HAP-1 (cell line): ENCODE results near the gene ZC3H10.
A peak's percentile ranks its signal among the peaks of the same experiment; 100 is the strongest.
"Not testable (repeated sequence)": the region's sequence is repeated elsewhere in the genome, so short reads cannot be mapped to it uniquely, and the experiment has no call there.

ENCODE experiments used
- DNase-seq, 2 experiments: peaks; one replicate each; pipeline ENCODE4 v3.0.0-alpha.2; 2016 to 2020; ENCODE audit warnings: low spot score in 2 of 2
- H3K27me3 ChIP-seq: fragments of 250-450 bp; sonication (Bioruptor Pico); 2 replicates; pipeline ENCODE4 v1.5.1; 2020; ENCODE audit warnings: low read depth, mild to moderate bottlenecking, moderate library complexity
- H3K36me3 ChIP-seq: fragments of 250-450 bp; sonication (Bioruptor Pico); replicated peaks from 2 replicates; pipeline ENCODE4 v1.5.1; 2020; ENCODE audit warnings: mild to moderate bottlenecking
- H3K4me1 ChIP-seq: fragments of 250-450 bp; sonication (Bioruptor Pico); 2 replicates; pipeline ENCODE4 v1.5.1; 2020; ENCODE audit warnings: mild to moderate bottlenecking
- H3K4me3 ChIP-seq: fragments of 250-450 bp; sonication (Bioruptor Pico); 2 replicates; pipeline ENCODE4 v1.5.1; 2020; ENCODE audit warnings: mild to moderate bottlenecking, moderate library complexity
- H3K9me3 ChIP-seq: fragments of 250-450 bp; sonication (Bioruptor Pico); 2 replicates; pipeline ENCODE4 v1.5.1; 2020; ENCODE audit warnings: mild to moderate bottlenecking, moderate library complexity
- in situ Hi-C: fragments of 300-500 bp; cut with MboI; formaldehyde crosslinking; loops from 3 replicates; pipeline ENCODE4 v1.14.3; 2020; ENCODE audit warnings: low sequenced_read_pairs, inconsistent platforms, mixed read lengths

The ZC3H10 gene

GRCh38 chr12:56143870-56144269 lies 25.8 kb downstream of the ZC3H10 start:
- H3K4me1 ChIP-seq = 0 out of 2 replicates have a peak, but pooled peaks cover 2% of the 10 kb centered on the region
- H3K27me3 ChIP-seq = no peaks in the 10 kb centered on the region
- no peaks in the 10 kb centered on the region for H3K9me3 ChIP-seq
- in situ Hi-C loops = no loop called here
- H3K4me3 ChIP-seq = no peak overlapping the region
- peaks cover 54% of the 10 kb centered on the region for H3K36me3 ChIP-seq
- no peak for DNase-seq

DNA sequence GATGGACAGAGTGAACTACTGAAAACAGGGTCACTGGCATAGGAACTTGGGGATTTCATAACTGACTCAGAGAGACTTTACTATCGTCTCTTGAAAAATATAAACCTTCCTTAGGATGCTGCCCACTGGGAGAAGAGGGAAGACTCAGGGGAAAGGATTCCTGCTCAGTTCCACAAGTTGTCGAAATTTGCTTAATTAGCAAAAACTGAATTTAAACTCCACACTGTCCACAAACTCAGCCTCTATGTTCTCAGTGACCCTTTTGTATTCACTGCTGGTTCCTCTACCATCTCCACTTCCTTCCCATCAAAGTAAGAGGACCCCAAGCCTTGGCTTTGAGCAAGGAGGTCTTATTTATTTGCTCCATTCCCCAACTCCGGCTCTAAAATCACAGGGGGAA lies 27.2 kb downstream of the ZC3H10 start:
- H3K4me3 ChIP-seq = no peak overlapping the region

GRCh38 chr12:56146492-56147460 lies 28.7 kb downstream of the ZC3H10 start:
- H3K27me3 ChIP-seq = no peaks in the 10 kb centered on the region
- in situ Hi-C loops = no loop called here
- H3K9me3 ChIP-seq = no peaks in the 10 kb centered on the region
- H3K4me1 ChIP-seq = peaks cover 2% of the 10 kb centered on the region; the same call in 1 of the 2 replicates
- peaks cover 35% of the 10 kb centered on the region for H3K36me3 ChIP-seq
- no peak overlapping the region for H3K4me3 ChIP-seq
- DNase-seq = no peak

More for the DNA sequence above, 27.2 kb downstream of the ZC3H10 start:
- Histone ChIP-seq H3K36me3 (peaks cover 48% of the 10 kb centered on the region), H3K9me3 (no peaks in the 10 kb centered on the region), H3K27me3 (no peaks in the 10 kb centered on the region), H3K4me1 (0 out of 2 replicates have a peak, but pooled peaks cover 2% of the 10 kb centered on the region)
- in situ Hi-C loops = no loop called here
- no peak for DNase-seq

- Histone ChIP-seq H3K4me3 (no peak overlapping the region), H3K27me3 (no peaks in the 10 kb centered on the region), H3K9me3 (no peaks in the 10 kb centered on the region), H3K36me3 (peaks cover 3% of the 10 kb centered on the region), H3K4me1 (peaks cover 5% of the 10 kb centered on the region)
- DNase-seq = no peak
- in situ Hi-C loops = no loop called here
Measured at GRCh38 chr12:56150563-56150962, 32.5 kb downstream of the ZC3H10 start.

DNA sequence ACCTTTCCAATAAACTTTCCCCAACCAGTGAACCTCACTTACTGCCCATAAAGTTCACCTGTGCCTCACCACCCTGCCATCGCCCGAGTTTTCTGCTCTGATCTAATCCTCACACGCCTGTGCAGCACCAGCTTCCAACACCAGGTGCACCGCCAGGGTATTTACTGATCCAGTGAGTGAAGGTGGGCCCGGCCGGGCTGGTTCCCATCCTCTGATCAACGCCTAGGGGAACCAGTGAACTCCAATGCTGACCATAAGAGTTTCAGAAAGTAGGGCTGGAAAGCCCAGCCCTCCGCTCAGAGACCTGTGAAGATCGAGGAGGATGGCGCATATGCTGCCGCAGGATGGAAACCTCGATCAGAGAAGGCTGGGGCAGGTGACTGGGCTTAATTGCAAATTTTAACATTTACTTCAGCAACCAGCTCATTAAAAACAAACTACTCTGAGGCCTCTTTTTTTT lies 33.6 kb downstream of the ZC3H10 start:
- in situ Hi-C loops = no loop called here
- H3K36me3 ChIP-seq = peaks cover 3% of the 10 kb centered on the region
- H3K27me3 ChIP-seq = no peaks in the 10 kb centered on the region
- peak overlapping the region; percentile 50 for H3K4me3 ChIP-seq
- H3K9me3 ChIP-seq = no peaks in the 10 kb centered on the region
- peak; percentile 45 to 67 for DNase-seq
- H3K4me1 ChIP-seq = peaks cover 3% of the 10 kb centered on the region

GRCh38 chr12:56152132-56152755 lies 34.2 kb downstream of the ZC3H10 start, which contains the start of gene MYL6B:
MYL6B (plus strand) TSS chr12:56152587; CDS start chr12:56153919, 1,332 bp downstream.
- in situ Hi-C loops = no loop called here
- peaks cover 3% of the 10 kb centered on the region for H3K36me3 ChIP-seq
- H3K4me3 ChIP-seq = peak within 1 kb of the TSS; percentile 50
- no peaks in the 10 kb centered on the region for H3K27me3 ChIP-seq
- H3K4me1 ChIP-seq = peaks cover 7% of the 10 kb centered on the region
- DNase-seq = peak; percentile 91 to 94
- no peaks in the 10 kb centered on the region for H3K9me3 ChIP-seq

- Histone ChIP-seq H3K4me1 (peaks cover 11% of the 10 kb centered on the region), H3K36me3 (peaks cover 3% of the 10 kb centered on the region), H3K9me3 (no peaks in the 10 kb centered on the region), H3K27me3 (no peaks in the 10 kb centered on the region), H3K4me3 (peak overlapping the region; percentile 50)
- no peak for DNase-seq
- in situ Hi-C loops = no loop called here
Measured at GRCh38 chr12:56152756-56153677, 35.0 kb downstream of the ZC3H10 start.

DNA sequence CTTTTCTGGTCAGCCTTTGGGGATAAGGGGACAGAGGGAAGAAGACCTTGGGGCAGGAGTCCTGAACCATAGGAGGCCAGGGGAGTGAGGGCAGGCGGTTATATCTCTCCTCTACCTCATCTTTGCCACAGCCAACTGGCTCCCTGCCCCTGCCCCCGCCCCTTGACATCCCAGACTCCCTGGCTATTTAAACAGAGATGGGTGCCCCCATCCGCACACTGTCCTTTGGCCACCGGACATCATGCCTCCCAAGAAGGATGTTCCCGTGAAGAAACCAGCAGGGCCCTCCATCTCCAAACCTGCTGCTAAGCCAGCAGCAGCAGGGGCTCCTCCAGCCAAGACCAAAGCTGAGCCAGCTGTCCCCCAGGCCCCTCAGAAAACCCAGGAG lies 35.6 kb downstream of the ZC3H10 start:
- Histone ChIP-seq H3K27me3 (no peaks in the 10 kb centered on the region), H3K4me3 (no peak overlapping the region), H3K9me3 (no peaks in the 10 kb centered on the region), H3K36me3 (peaks cover 3% of the 10 kb centered on the region), H3K4me1 (peaks cover 11% of the 10 kb centered on the region)
- DNase-seq = no peak
- in situ Hi-C loops = no loop called here

DNA sequence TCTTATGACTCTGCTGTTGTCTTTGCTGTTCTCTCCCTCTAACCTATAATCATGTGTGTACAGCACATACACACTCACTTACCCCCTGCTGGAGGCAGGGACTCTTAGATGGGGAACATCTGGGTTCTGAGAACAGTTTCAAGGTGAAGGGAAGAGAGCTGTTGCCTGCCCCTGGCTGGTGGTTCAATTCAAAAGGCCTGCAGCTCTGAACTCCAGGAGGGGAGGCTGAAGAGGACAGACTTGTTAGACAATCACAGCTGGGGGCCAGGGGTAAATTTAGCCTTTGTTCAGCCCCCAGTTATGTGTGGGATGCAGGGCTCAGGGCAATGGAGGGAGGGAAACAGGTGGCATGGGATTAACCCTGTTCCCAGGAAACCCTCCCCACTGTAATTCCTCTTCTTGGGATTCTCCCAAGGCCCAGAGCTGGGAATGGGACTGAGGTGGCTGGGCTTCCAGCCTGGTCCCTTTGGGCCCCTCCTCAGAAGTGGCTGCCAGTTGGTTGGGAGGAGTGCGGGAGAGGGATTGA lies 36.2 kb downstream of the ZC3H10 start:
- H3K4me3 ChIP-seq = no peak overlapping the region
- H3K36me3 ChIP-seq = peaks cover 5% of the 10 kb centered on the region
- no peaks in the 10 kb centered on the region for H3K9me3 ChIP-seq
- peaks cover 11% of the 10 kb centered on the region for H3K4me1 ChIP-seq
- DNase-seq = no peak
- in situ Hi-C loops = no loop called here
- H3K27me3 ChIP-seq = no peaks in the 10 kb centered on the region

DNA sequence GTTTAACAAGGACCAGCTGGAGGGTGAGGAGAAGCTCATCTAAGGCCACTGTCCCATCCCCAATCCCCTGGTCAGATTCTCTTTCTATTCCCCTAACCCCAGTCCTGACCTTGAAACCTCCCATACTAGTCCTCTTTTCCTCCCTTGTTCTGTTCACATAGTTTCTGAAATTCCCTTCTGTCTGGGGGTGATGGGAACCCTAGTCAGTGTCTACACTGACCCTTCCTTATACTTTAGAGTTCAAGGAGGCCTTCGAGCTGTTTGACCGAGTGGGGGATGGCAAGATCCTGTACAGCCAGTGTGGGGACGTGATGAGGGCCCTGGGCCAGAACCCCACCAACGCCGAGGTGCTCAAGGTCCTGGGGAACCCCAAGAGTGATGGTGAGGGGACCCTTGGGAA lies 36.8 kb downstream of the ZC3H10 start:
- Histone ChIP-seq H3K36me3 (peaks cover 7% of the 10 kb centered on the region), H3K4me3 (no peak overlapping the region), H3K27me3 (no peaks in the 10 kb centered on the region), H3K4me1 (peaks cover 17% of the 10 kb centered on the region), H3K9me3 (no peaks in the 10 kb centered on the region)
- no peak for DNase-seq
- in situ Hi-C loops = no loop called here

- H3K4me1 ChIP-seq = peaks cover 22% of the 10 kb centered on the region
- no peak overlapping the region for H3K4me3 ChIP-seq
- in situ Hi-C loops = no loop called here
- peaks cover 12% of the 10 kb centered on the region for H3K36me3 ChIP-seq
- no peaks in the 10 kb centered on the region for H3K27me3 ChIP-seq
- no peak for DNase-seq
- no peaks in the 10 kb centered on the region for H3K9me3 ChIP-seq
Measured at GRCh38 chr12:56155256-56155845, 37.3 kb downstream of the ZC3H10 start.

DNA sequence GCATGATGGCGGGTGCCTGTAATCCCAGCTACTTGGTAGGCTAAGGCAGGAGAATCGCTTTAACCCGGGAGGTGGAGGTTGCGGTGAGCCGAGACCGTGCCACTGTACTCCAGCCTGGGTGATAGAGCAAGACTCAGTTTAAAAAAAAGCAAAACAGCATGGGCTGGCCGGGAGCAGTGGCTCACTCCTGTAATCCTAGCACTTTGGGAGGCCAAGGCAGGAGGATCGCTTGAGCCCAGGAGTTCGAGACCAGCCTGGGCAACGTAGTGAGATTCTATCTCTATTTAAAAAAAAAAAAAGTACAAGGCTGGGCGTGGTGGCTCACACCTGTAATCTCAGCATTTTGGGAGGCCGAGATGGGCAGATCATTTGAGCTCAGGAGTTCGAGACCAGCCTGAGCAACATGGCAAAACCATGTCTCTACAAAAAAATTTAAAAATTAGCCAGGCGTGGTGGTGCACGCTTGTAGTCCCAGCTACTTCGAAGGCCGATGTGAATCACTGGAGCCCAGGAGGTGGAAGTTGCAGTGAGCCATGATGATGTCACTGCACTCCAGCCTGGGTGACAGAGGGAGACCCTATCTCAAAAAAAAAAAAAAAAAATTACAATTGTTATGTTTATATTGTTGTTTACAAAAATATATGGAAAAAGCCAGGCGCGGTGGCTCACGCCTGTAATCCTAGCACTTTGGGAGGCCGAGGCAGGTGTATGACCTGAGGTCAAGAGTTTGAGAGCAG lies 38.6 kb downstream of the ZC3H10 start:
- Histone ChIP-seq H3K4me3 (peak overlapping the region; percentile 87; the same call in 1 of the 2 replicates), H3K4me1 (peaks cover 24% of the 10 kb centered on the region), H3K36me3 (peaks cover 25% of the 10 kb centered on the region)
- in situ Hi-C loops, DNase-seq, H3K27me3 ChIP-seq, H3K9me3 ChIP-seq: not testable (repeated sequence)
